Activated CD4-positive, CD25-positive, alpha-beta regulatory T cell treated with anti-CD3 and anti-CD28 coated beads, Interleukin-2, amount 50 U/mL, for 24 hours (primary cell): ENCODE results near the gene GAL3ST3.

Experiments
- ATAC-seq, 2 donors: fragments of 150-1000 bp; cut with Tn5 transposase; one replicate each; pipeline ENCODE4 v1.10.0; 2021; ENCODE audit warnings: mild to moderate bottlenecking in 1 of 2, moderate library complexity in 1 of 2

The GAL3ST3 gene

GRCh38 chr11:66069715-66070603, 21.0 kb upstream of the GAL3ST3 start, which contains the start of gene PACS1:
Gene PACS1 (plus strand): TSS chr11:66070272. CDS start chr11:66070487, 215 bp downstream.
- peak; percentile 70 to 71 for ATAC-seq

GRCh38 chr11:66068923-66069714, 20.2 kb upstream of the GAL3ST3 start:
- ATAC-seq, result peak; percentile 6 to 19

- peak; percentile 36 to 42 for ATAC-seq
Measured at GRCh38 chr11:66068154-66068821, 19.3 kb upstream of the GAL3ST3 start.

- no peak for ATAC-seq
Measured at GRCh38 chr11:66067640-66068039, 18.7 kb upstream of the GAL3ST3 start.

- ATAC-seq, result no peak
Measured at GRCh38 chr11:66066751-66067150, 17.8 kb upstream of the GAL3ST3 start.

GRCh38 chr11:66064571-66064970, 15.6 kb upstream of the GAL3ST3 start:
- ATAC-seq, result no peak

GRCh38 chr11:66063900-66064299, 14.9 kb upstream of the GAL3ST3 start:
- ATAC-seq, result no peak

- ATAC-seq, result no peak
Measured at GRCh38 chr11:66062408-66062807, 13.4 kb upstream of the GAL3ST3 start.

GRCh38 chr11:66061268-66061667, 12.3 kb upstream of the GAL3ST3 start:
- peak; percentile 21 to 53 for ATAC-seq

- ATAC-seq, result no peak
Measured at GRCh38 chr11:66059966-66060680, 11.2 kb upstream of the GAL3ST3 start.

GRCh38 chr11:66056501-66056900, 7.5 kb upstream of the GAL3ST3 start:
- ATAC-seq, result no peak

- ATAC-seq, result no peak
Measured at GRCh38 chr11:66055021-66055420, 6.1 kb upstream of the GAL3ST3 start.

GRCh38 chr11:66052664-66052982, 3.7 kb upstream of the GAL3ST3 start:
- no peak for ATAC-seq

GRCh38 chr11:66051766-66052663, 3.1 kb upstream of the GAL3ST3 start, which contains the start of gene SF3B2:
Gene SF3B2 (plus strand): TSS chr11:66052364. CDS start chr11:66052385, 21 bp downstream.
- ATAC-seq, result peak; percentile 99

GRCh38 chr11:66051371-66051765, 2.4 kb upstream of the GAL3ST3 start:
- no peak for ATAC-seq

- no peak for ATAC-seq
Measured at GRCh38 chr11:66050581-66051231, 1.7 kb upstream of the GAL3ST3 start.

GRCh38 chr11:66047541-66048365, 1.2 kb downstream of the GAL3ST3 start:
- no peak for ATAC-seq

GRCh38 chr11:66046901-66047300, 2.1 kb downstream of the GAL3ST3 start:
- ATAC-seq, result no peak

- peak; percentile 87 to 90 for ATAC-seq
Measured at GRCh38 chr11:66045177-66045639, 3.8 kb downstream of the GAL3ST3 start.

- ATAC-seq, result peak; percentile 71 to 80
Measured at GRCh38 chr11:66044757-66045156, 4.2 kb downstream of the GAL3ST3 start.
